Natural killer cell (primary cell): ENCODE data around the gene GALNT2. TPM values are rescaled to one million over a fixed set of nuclear protein-coding genes. Genes with fewer than 3 reads are reported as not detected.

ENCODE experiments used
- ATAC-seq, 3 donors: fragments of 150-1000 bp in 2 of 3; fragments of 200-7000 bp in 1 of 3; cut with Tn5 transposase; 1 replicate in 1 of 3; 2 replicates in 2 of 3; pipeline ENCODE4 v1.10.0; 2021; ENCODE audit warnings: mild to moderate bottlenecking in 2 of 3, moderate library complexity in 2 of 3
- DNase-seq, 2 donors: peaks; one replicate each; pipeline versions ENCODE4 v3.0.0 to v3.0.0-alpha.2; 2013 to 2021; ENCODE audit warnings: mixed read lengths in 1 of 2
- H3K27ac ChIP-seq: one replicate; pipeline ENCODE4 v1.5.1; 2013; ENCODE audit warnings: mild to moderate bottlenecking, low read length
- H3K27me3 ChIP-seq: one replicate; pipeline ENCODE4 v1.6.1; 2013; ENCODE audit warnings: low read length; ENCODE audit not compliant: control insufficient read depth, insufficient read depth
- H3K36me3 ChIP-seq: one replicate; pipeline ENCODE4 v1.6.1; 2013; ENCODE audit warnings: low read length; ENCODE audit not compliant: control insufficient read depth, insufficient read depth
- H3K4me1 ChIP-seq: one replicate; pipeline ENCODE4 v1.6.1; 2013; ENCODE audit warnings: low read length; ENCODE audit not compliant: control insufficient read depth, insufficient read depth
- H3K4me3 ChIP-seq: one replicate; pipeline ENCODE4 v1.5.1; 2013; ENCODE audit warnings: low read length
- H3K9me3 ChIP-seq: one replicate; pipeline ENCODE4 v1.6.1; 2013; ENCODE audit warnings: low read length; ENCODE audit not compliant: control insufficient read depth, insufficient read depth
- H3K27ac Mint-ChIP-seq, 2 donors: one replicate each; pipeline ENCODE4 v1.8.0; 2022; ENCODE audit warnings: mild to moderate bottlenecking in 2 of 2, mixed read lengths in 2 of 2, moderate library complexity in 1 of 2
- H3K27me3 Mint-ChIP-seq, 2 donors: one replicate each; pipeline ENCODE4 v1.8.0; 2022; ENCODE audit warnings: low read depth in 2 of 2, mixed read lengths in 2 of 2
- H3K36me3 Mint-ChIP-seq: one replicate; pipeline ENCODE4 v1.8.0; 2022; ENCODE audit warnings: mixed read lengths
- H3K4me1 Mint-ChIP-seq, 2 donors: one replicate each; pipeline ENCODE4 v1.8.0; 2022; ENCODE audit warnings: mixed read lengths in 2 of 2
- H3K4me3 Mint-ChIP-seq: one replicate; pipeline ENCODE4 v1.8.0; 2022; ENCODE audit warnings: mild to moderate bottlenecking, moderate library complexity, mixed read lengths
- H3K9me3 Mint-ChIP-seq, 2 donors: one replicate each; pipeline ENCODE4 v1.8.0; 2022; ENCODE audit warnings: mixed read lengths in 2 of 2
- CTCF ChIP-seq: fragments of 200-600 bp; IDR thresholded peaks from one replicate; pipeline ENCODE4 v1.8.0; 2022; ENCODE audit warnings: antibody characterized with exemption
- WGBS: methylation state at CpG from one replicate; pipeline ENCODE4 v1.1.7; 2013; ENCODE audit warnings: missing lambda C conversion rate; ENCODE audit not compliant: insufficient coverage; 5-methylcytosine and 5-hydroxymethylcytosine counted together
- intact Hi-C: fragments of 100-400 bp; cut with micrococcal nuclease; formaldehyde crosslinking; loops from one replicate; pipeline ENCODE4 v1.14.2; 2022
- total RNA-seq, 4 donors: library from RNA; stranded (reverse); fragments of 120-200 nt in 1 of 4; gene quantifications; one replicate each; pipeline versions ENCODE4 v1.2.3 to v1.2.4, GENCODE V29; 2013 to 2022

The GALNT2 gene
- total RNA-seq, 3 donors from 2014 or later (not counting 1 experiment from before 2014, with no cell fraction given) = 31.2 to 53.6 (median 47.3) TPM

GRCh38 chr1:230306169-230306568 lies 239.1 kb downstream of the GALNT2 start:
- H3K27ac Mint-ChIP-seq = no peak overlapping the region
- Histone ChIP-seq H3K4me3 (no peak overlapping the region), H3K4me1 (no peaks in the 10 kb centered on the region), H3K27me3 (no peaks in the 10 kb centered on the region), H3K9me3 (no peaks in the 10 kb centered on the region), H3K27ac (no peak overlapping the region), H3K36me3 (no peaks in the 10 kb centered on the region)
- intact Hi-C loops = no loop called here
- 68% methylated on average over 4 of the region's 4 CpGs for WGBS
- H3K4me3 Mint-ChIP-seq = no peak overlapping the region
- H3K36me3 Mint-ChIP-seq = no peaks in the 10 kb centered on the region
- H3K9me3 Mint-ChIP-seq = no peaks in the 10 kb centered on the region
- DNase-seq = peak in 1 of 2 donors; percentile 17
- peaks cover 5% of the 10 kb centered on the region in 2 donors for H3K4me1 Mint-ChIP-seq
- TF ChIP-seq CTCF = no peak
- H3K27me3 Mint-ChIP-seq = peaks cover 0 to 7% of the 10 kb centered on the region in 2 donors
- ATAC-seq = no peak

- TF ChIP-seq CTCF = no peak
- Mint-ChIP-seq H3K27ac (no peak overlapping the region), H3K9me3 (no peaks in the 10 kb centered on the region), H3K4me1 (peaks cover 5% of the 10 kb centered on the region in 2 donors), H3K4me3 (no peak overlapping the region), H3K27me3 (peaks cover 0 to 7% of the 10 kb centered on the region in 2 donors), H3K36me3 (no peaks in the 10 kb centered on the region)
- WGBS = 83% methylated on average over 4 of the region's 4 CpGs
- no peak overlapping the region for H3K27ac ChIP-seq
- H3K27me3 ChIP-seq = no peaks in the 10 kb centered on the region
- H3K4me1 ChIP-seq = no peaks in the 10 kb centered on the region
- no peak for DNase-seq
- no peak overlapping the region for H3K4me3 ChIP-seq
- intact Hi-C loops = no loop called here
- ATAC-seq = no peak
- no peaks in the 10 kb centered on the region for H3K9me3 ChIP-seq
- H3K36me3 ChIP-seq = no peaks in the 10 kb centered on the region
Observed at GRCh38 chr1:230307213-230307612, 240.2 kb downstream of the GALNT2 start.

- no peak for DNase-seq
- intact Hi-C loops = no loop called here
- TF ChIP-seq CTCF = no peak
- Mint-ChIP-seq H3K9me3 (no peaks in the 10 kb centered on the region), H3K27ac (no peak overlapping the region), H3K4me1 (peaks cover 5% of the 10 kb centered on the region in 2 donors), H3K4me3 (no peak overlapping the region), H3K36me3 (no peaks in the 10 kb centered on the region), H3K27me3 (peaks cover 0 to 7% of the 10 kb centered on the region in 2 donors)
- Histone ChIP-seq H3K4me3 (no peak overlapping the region), H3K36me3 (no peaks in the 10 kb centered on the region), H3K4me1 (no peaks in the 10 kb centered on the region), H3K27me3 (no peaks in the 10 kb centered on the region), H3K27ac (no peak overlapping the region), H3K9me3 (no peaks in the 10 kb centered on the region)
- 90% methylated on average over 8 of the region's 8 CpGs for WGBS
- no peak for ATAC-seq
Observed at GRCh38 chr1:230308039-230308438, 241.0 kb downstream of the GALNT2 start.

- Histone ChIP-seq H3K27me3 (no peaks in the 10 kb centered on the region), H3K27ac (no peak overlapping the region), H3K9me3 (no peaks in the 10 kb centered on the region), H3K4me3 (no peak overlapping the region), H3K36me3 (no peaks in the 10 kb centered on the region), H3K4me1 (no peaks in the 10 kb centered on the region)
- Mint-ChIP-seq H3K9me3 (no peaks in the 10 kb centered on the region), H3K27ac (no peak overlapping the region), H3K4me1 (peaks cover 5% of the 10 kb centered on the region in 2 donors), H3K27me3 (peaks cover 0 to 7% of the 10 kb centered on the region in 2 donors), H3K4me3 (no peak overlapping the region), H3K36me3 (no peaks in the 10 kb centered on the region)
- intact Hi-C loops = no loop called here
- ATAC-seq (no peak), DNase-seq (no peak)
- WGBS = 95% methylated on average over 17 of the region's 17 CpGs
- no peak for TF ChIP-seq CTCF
Observed at GRCh38 chr1:230308821-230309220, 241.8 kb downstream of the GALNT2 start.
